HG02870 (cell line): Measurements from ENCODE around the gene EEF2K.

ENCODE experiments used
- ATAC-seq: cut with Tn5 transposase; IDR thresholded peaks from one replicate; pipeline ENCODE4 v1.9.1; 2021; ENCODE audit warnings: mild to moderate bottlenecking, moderate library complexity; ENCODE audit not compliant: unreplicated experiment

The EEF2K gene

DNA sequence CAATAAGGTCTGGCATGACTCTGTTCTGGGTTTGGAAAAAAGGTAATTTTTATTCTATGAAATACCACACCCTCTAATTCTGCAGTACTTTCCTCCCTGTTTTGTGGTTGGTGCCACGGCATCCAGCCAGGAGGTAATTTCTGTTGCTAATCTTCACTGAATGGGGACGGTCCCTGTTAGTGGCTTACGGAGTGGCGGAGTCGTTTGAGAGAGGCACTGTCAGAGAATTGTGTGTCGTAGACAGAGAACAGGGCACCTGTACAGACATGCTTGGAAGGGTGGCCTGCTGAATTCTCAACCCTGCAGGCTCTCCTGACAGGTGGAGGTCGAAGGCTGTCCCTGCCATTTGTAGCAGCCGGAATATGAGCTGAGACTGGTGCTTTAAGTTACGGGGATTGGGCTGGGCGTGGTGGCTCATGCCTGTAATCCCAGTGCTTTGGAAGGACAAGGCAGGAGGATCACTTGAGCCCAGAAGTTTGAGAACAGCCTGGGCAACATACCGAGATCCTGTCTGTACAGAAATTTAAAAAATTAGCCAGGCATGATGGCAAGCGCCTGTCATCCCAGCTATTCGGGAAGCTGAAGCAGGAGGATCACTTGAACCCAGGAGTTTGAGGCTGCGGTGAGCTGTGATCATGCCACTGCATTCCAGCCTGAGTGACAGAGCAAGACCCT lies 33.2 kb downstream of the EEF2K start:
- no peak for ATAC-seq

DNA sequence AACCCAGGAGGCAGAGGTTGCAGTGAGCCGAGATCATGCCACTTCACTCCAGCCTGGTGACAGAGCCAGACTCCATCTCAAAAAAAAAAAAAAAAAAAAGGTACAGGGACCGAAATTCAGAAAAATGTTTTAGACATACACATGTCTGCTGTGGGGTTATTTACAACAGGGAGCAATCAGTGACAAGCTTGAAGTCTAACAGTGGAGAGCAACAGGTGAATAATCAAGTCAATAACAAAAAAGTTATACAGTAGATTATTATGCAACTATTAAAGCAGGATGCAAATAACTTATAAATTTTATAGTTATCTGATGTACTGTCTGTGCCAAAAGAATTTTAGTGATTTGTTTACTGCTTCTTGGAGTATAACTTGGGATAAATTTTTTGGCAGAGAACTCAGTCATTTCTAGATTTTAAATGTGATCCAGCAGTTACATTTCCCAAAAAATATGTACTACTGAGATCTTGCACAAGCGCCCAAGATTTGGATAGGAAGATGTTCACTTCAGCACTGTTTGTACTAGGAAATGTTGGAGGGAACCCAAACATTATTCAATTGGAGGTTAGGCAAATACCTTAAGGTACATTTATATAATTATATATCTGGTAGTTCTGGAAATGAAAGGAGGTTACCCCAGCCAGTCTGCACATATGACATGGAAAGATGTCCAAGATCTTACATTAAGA lies 34.1 kb downstream of the EEF2K start:
- ATAC-seq = no peak

DNA sequence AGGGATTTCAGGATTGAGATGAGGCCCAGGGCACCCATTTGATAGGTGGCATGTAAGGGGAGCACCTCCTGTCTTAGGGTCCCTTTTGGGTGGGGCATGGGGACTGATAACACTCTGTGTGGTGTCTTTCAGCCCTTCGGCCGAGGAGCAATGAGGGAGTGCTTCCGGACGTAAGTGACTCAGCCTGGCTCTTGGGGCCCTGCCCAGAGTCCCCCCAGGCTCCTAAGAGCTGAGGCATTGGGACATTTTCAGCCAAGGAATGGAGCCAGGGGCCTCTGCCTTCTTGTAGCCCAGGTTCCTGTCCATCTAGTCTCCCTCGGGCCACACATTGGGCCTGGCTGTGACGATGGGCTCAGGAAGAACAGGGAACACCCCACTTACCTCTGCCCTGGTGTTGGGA lies 44.4 kb downstream of the EEF2K start:
- no peak for ATAC-seq

DNA sequence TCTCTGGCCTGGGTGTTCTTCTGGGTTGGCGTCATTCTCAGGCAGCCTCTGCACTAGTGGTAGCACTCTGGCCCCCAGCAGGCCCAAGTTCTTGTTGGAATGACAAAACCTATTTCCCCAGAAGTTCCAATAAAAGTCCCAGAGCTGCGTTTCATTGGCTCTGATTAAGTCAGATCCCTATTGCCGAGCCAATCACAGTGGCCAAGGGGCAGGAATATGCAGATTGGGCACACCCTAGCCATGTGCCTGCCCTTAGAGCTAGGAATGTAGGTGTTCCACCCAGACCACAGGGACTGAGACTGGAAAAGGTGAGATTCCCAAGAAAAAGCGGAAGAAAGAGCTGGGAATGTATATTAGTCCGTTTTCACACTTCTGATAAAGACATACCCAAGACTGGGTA lies 46.2 kb downstream of the EEF2K start:
- no peak for ATAC-seq

DNA sequence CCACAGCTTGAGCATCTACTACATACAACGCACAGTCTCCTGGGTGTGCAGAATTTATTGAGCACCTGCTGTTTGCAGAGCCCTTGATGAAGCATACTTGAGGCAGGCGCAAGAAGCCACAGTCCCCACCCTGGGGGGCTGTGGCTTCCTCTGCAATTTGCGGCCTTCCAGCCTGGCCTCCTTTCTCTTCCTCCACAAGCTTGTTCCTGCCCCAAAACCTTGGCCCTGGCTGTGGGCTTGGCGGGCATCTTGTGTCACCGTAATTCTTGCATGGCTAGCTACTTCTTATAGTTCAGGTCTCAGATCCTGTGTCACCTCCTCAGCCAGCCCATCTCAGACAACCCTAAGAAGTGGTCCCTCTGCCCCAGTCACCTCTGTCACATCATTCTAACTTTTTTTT lies 47.2 kb downstream of the EEF2K start:
- no peak for ATAC-seq

DNA sequence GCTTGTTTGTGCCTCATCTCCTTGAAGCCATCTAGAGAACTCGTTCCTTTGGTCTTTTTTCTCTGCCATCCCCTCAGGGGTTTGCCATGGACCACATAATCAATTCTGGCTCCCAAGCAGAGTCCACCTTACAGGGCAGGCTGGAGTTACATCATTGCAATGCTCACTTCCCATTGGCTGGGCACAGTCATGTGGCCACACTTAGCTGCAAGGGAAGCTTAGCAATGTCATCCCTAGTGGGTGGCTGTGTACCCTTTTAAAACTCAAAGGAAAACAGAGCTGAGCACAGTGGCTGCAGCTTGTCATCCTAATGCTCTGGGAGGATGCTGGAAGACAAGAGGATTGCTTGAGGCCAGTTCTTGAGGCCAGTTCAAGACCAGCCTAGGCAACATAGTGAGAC lies 49.3 kb downstream of the EEF2K start:
- no peak for ATAC-seq

DNA sequence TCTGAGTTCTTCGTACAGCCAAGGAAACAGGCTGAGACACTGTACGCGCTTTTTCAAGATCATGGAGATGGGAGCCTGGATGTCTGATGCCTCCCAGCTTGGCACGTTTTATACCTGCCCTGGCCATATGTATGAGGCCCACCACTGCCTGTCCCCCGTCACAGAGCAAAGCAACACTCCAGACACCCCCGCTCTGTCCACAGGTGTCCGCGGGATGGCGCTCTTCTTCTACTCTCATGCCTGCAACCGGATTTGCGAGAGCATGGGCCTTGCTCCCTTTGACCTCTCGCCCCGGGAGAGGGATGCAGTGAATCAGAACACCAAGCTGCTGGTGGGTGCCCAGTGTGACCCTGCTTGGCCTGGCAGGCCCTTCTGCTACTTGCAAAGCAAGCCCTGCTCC lies 51.4 kb downstream of the EEF2K start:
- no peak for ATAC-seq

DNA sequence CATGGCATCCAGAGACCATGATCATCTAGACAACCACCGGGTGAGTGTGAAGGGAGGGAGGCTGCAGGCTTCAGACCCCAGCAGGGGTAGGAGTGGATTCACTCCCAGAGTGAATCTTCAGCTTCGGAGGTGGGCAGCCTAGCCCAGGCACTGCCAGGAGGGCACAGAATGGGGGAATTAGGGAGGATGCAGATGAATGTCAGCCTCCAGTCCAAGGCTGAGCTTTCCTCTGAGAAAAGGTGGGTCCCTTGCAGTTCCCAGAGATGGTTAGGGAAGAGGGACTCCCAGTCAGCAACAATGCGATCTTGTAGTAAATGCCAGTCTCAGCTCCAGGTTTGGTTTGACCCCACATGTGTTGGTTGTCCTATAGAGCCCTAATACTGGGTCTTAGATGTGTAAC lies 54.4 kb downstream of the EEF2K start:
- no peak for ATAC-seq

DNA sequence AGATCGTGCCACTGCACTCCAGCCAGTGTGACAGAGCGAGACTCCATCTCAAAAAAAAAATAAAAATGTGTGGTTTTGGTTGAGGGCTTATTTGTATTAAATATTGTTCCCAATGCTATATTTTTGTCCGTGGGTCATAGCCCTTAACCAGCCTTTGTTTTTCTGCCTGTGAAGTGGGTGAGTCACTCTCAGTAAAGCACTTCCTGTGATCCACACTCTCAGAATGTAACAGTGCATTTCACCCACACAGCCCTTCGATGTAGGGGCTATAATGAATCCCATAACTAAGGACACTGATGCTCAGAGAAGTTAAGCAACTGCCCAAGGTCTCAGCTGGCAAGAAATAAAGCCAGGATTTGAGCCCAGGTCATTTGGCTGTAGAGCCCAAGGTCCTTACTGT lies 56.4 kb downstream of the EEF2K start:
- no peak for ATAC-seq

DNA sequence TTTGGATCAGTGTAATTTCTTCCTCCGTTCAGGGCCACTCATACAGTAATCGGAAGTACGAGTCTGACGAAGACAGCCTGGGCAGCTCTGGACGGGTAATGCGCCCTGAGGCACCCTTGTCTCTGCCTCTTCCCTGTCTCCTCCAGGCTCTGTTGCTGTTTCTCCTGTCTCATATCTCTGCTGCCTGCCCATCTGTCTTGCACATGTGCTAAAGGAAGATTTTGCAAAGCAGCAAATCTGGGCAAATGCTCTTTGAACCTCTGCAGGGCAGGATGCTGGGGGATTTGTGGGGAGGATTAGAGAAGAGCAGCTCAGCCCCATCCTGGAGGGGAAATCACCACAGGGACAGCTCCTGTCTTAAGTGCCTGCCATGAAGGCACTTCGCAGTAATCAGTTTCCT lies 58.7 kb downstream of the EEF2K start:
- ATAC-seq = no peak

DNA sequence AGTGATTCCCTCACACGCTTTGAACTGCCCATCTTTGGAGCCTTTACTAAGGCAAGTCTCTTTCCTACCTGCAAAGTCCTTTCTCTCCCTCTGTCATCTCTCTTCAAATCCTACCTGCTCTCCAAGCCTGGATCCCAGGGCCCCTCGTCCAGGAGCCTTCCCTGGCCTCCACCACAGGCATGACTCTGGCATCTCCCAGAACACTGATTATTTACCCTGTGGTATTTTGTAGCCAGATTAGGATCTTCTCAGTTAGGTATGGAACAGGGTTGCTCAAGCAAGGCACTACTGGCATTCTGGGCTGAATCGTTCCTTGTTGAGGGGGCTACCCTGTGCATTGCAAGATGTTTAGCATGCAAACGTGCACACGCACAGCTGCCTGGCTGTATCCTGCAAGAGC lies 59.3 kb downstream of the EEF2K start:
- ATAC-seq = no peak

DNA sequence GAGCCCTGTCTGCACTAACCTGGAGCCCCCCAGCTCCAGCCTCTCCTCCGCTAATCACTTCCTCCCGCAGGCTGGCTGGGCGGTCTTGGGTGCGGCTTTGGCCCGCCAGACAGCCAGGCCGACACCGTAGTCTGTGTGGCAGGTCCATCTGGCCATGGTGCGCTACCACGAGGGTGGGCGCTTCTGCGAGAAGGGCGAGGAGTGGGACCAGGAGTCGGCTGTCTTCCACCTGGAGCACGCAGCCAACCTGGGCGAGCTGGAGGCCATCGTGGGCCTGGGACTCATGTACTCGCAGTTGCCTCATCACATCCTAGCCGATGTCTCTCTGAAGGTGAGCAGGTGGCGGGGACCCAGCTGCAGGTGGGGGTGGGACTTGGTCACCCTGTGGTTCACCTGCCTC lies 60.5 kb downstream of the EEF2K start:
- ATAC-seq = no peak

DNA sequence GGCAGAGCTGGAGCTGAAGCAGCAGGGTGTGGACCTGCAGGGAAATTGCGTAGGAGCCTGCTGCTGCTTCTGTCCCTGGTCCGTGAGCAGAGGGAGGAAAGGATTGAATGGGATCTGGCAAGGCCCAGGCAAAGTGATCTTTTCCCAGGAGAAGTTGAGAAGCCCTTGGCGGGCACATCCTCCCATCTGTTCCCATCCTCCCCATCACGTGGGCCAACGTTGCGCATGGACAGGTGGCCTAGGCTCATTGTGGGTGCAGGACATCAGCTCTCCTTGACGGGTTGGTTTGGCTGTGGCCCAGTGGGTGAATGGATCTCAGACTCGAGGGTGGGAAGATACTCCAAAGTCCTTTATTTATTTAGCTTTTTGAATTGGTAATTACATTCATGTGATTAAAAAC lies 61.7 kb downstream of the EEF2K start:
- ATAC-seq = no peak

DNA sequence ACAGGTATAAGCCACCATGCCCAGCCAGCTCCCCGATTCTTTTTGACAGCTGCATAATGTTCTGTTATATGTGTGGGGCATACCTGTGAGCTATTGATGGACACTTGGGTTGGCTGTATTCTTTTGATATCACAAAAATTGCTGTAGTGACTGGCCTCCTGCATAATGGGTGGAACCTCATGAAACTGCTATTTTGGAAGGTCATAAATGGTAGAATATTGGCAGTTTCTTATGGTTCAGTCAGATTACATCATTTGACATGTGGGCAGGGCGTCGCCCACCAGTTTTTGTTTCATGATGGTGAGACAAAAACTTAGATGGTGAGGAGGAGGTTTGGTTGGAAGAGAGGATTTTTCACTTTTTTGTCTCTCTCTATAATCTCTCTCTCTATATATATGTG lies 64.4 kb downstream of the EEF2K start:
- ATAC-seq = no peak

DNA sequence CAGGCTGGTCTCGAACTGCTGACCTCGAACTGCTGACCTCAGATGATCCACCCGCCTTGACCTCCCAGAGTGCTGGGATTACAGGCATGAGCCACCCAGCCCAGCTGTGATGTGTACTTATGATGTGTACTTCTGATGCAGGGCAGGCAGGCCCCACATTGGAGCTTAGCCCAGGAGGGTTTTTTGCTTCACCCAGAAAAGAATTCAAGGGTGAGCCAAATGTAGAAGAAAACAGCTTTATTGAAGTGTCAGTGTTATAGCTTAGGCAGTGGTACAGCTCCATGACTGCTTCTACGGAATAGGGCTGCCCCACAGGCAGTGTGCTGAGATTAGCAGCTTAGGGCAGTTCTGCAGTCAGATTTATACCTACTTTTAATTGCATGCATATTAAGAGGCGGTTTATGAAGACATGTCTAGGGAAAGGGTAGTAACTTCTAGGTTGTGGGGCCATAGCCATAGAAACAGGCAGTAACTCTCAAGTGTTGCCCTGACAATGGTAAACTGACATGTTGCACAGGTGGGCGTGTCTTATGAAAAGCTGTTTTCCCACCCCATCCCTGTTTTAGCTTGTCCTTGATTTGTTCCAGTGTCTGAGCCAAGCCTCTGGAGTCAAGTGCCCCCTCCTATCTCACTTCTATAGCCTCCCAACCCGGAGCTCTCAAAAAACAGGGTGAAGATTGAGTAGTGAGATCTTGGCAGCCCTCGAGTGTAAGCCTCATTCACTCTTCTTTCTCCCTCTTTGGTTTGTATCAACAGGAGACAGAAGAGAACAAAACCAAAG lies 67.0 kb downstream of the EEF2K start:
- ATAC-seq = no peak

DNA sequence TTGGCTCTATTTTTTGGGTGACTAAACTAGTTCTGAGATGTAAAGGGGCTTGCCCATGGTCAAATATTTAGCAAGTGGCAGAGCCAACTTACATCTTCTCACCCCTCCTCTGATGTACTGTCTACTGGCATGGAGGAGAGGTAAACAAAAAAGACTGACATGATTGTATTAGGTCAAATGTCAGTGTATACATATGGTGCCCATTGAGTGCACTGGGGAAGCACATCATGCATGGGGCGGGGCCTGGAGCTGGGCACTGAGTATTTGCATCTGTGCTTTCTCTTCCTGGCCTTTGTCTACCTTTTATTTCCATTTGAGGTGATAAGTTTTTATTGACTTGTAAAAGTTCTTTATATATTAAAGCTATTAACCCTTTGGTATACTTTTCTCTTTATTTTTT lies 68.8 kb downstream of the EEF2K start:
- ATAC-seq = no peak

DNA sequence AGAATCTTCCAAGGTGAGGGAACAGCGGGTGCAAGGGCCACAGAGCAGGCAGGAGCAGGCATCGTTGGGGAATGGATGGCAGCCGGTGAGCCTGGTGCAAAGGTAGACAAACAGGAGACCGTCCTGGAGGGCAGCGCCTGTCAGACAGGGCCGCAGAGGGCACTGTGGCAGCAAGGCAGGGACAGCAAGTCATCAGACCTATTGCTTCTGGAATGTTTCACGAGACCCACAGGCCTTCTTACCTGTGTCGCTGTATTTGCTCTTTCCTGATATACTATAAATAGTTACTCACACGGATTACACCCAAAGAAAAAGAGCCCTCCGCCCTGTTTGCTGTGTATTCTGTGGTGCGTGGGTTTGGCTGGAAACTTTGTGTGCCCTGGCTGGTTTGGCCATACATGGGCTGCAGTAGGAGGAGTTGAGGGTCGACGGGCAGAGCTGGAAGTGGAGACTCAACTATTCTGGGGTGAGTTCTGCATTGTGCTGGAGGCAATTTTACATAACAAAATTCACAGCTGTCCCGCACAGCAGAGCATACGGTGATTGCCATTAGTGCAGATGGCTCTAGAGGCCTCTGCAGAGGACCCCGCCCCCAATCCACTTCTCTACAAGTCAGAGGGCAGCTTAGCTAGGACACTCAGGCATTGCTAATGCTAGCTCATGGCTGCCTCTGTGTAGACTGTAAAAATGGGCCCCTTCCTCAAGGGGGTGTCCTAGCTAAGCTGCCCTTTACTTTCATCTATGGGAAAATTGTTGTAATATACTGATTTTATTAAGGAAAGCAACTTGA lies 72.6 kb downstream of the EEF2K start:
- ATAC-seq = no peak

DNA sequence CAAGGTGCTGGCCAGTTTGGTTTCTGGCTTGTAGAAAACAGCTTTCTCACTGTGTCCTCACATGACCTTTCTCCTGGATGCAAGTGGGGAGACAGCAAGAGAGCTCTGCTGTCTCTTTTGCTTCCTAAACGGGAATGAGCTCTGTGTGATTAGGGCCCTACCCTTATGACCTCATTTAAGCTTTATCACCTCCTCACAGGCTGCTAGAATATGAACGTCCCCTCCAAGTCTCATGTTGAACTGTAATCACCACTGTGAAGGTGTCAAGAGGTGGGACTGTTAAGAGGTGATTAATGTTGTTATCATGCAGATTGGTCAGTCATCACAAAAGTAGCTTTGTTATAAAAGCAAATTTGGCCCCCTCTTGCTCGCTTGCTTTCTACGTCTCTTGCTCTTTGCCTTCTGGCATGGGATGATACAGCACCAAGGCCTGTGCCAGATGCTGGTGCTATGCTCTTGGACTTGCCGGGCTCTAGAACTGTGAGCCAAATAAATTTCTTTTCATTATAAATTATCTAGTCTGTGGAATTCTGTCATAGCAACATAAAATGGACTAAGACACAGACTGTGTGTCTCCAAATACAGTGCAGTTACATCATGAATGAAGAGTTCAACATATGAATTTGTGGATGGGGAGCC lies 76.3 kb downstream of the EEF2K start:
- ATAC-seq = no peak

DNA sequence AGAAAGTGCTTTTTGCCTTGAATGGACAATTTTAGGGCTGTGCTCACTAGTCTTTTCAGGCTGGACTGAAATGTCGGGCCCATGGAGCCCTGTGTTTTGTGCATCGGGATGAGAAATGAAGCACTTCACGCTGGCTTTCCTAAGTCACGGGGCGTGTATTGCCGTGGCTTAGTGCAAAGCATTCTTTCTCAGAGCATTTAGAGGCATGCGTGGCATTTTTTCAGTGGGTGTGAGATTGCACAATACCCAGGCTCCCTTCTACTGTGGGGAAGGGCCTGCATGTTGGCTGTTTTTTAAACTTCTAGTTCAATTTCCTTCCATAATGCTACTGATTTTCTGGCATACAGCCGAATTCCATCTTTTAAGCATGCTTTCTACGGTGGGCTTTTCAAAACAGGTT lies 78.6 kb downstream of the EEF2K start:
- ATAC-seq = no peak

DNA sequence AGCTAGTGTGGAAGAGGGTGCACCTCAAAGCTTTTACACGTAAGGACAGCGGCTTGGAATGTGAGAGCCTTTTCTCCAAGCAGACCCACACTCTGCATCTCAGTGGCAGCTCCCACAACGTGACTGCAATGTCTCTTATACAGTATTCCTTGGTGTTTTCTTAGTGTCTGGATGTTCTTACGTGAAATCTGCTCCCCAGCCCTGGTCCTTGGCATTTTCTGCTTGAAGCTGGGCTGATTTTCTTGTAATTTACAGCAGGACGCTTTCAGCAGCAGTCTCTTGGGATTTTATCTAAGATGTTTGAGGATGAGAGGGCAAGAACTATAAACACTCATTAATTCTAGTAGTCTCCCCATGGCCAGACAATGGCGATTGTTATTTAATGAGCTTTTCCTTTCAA lies 79.0 kb downstream of the EEF2K start:
- no peak for ATAC-seq

DNA sequence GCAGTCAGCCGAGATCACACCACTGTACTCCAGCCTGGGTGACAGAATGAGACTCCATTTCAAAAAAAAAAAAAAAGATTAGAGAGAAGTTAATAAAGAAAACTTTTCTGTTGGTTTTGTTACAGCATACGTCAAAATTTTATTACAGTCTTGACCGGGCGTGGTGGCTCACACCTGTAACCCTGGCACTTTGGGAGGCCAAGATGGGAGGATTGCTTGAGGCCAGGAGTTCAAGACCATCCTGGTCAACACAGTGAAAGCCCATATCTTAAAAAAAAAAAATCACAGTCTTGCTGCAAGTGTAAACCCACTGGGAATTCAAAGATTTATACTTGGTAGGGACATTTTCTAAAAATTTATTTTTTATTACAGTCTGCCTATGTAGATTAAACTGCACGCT lies 84.9 kb downstream of the EEF2K start:
- ATAC-seq = no peak
